Right ventricle myocardium inferior (tissue), 1 donor: Measurements from ENCODE around the gene FBXL19. TPM values are rescaled to one million over a fixed set of nuclear protein-coding genes. Genes with fewer than 3 reads are reported as not detected.

ENCODE experiments used
- ATAC-seq: fragments of 200-7000 bp; cut with Tn5 transposase; one replicate; pipeline ENCODE4 v1.9.1; 2020; ENCODE audit warnings: mild to moderate bottlenecking, moderate library complexity
- DNase-seq: peaks from one replicate; pipeline ENCODE4 v3.0.0; 2021; ENCODE audit errors: missing footprints
- intact Hi-C: fragments of 100-400 bp; cut with DNase I; formaldehyde crosslinking; loops from one replicate; pipeline ENCODE4 v1.11.0; 2022
- total RNA-seq: library from RNA; stranded (reverse); fragmentation: NEBNext Ultra II Directional; extraction: Animal tissue kit (Norgen Biotek cat#: 25700); gene quantifications from one replicate; pipeline ENCODE4 v1.2.1, GENCODE V29; 2021
- donor health status: DM: no; HTN: yes; CAD: no; lungs with severe emphysema.

FBXL19 gene
- total RNA-seq, 1 donor from 2014 or later = 6.3 TPM

GRCh38 chr16:30893417-30893743, 30.0 kb upstream of the FBXL19 start:
- ATAC-seq = no peak
- intact Hi-C loops = loop anchor here (10.0 kb wide), 1 partner anchor 1089 kb away; the partner anchor contains the start of gene MAZ
- DNase-seq = no peak

GRCh38 chr16:30893744-30894539, 29.4 kb upstream of the FBXL19 start, which contains the start of gene BCL7C:
Gene BCL7C (minus strand): TSS chr16:30894077. CDS start chr16:30893944, 133 bp downstream.
- intact Hi-C loops = loop anchor here (2.0 to 10.0 kb wide), 2 partner anchors 19 to 1089 kb away; partner anchors contain the start of gene MAZ
- peak; percentile 88 for ATAC-seq

GRCh38 chr16:30894540-30895368, 28.6 kb upstream of the FBXL19 start:
- intact Hi-C loops = loop anchor here (2.0 to 10.0 kb wide), 2 partner anchors 20 to 1090 kb away; partner anchors contain the start of gene MAZ
- ATAC-seq (no peak), DNase-seq (no peak)

More at GRCh38 chr16:30893744-30894539, 29.4 kb upstream of the FBXL19 start, which contains the start of gene BCL7C:
- peak; percentile 97 for DNase-seq

GRCh38 chr16:30895627-30896260, 27.6 kb upstream of the FBXL19 start:
- intact Hi-C loops = loop anchor here (2.0 to 10.0 kb wide), 3 partner anchors 21 to 1091 kb away; partner anchors contain the start of genes FBXL19 and MAZ
- ATAC-seq (no peak), DNase-seq (no peak)

- ATAC-seq (peak; percentile 79), DNase-seq (peak; percentile 85)
- intact Hi-C loops = loop anchor here (2.0 to 10.0 kb wide), 2 partner anchors 26 to 1092 kb away; partner anchors contain the start of genes FBXL19 and MAZ
These were observed 27.0 kb upstream of the FBXL19 start, which contains the start of gene CTF1 for GRCh38 chr16:30896261-30896888. Gene CTF1 (plus strand): TSS chr16:30896614. CDS start chr16:30896644, 30 bp downstream.

- peak; percentile 69 for ATAC-seq
These were observed 26.3 kb upstream of the FBXL19 start for GRCh38 chr16:30896889-30897733.

GRCh38 chr16:30899794-30900193, 23.6 kb upstream of the FBXL19 start:
- DNase-seq (no peak), ATAC-seq (no peak)
- intact Hi-C loops = loop anchor here (10.0 kb wide), 1 partner anchor 1095 kb away; the partner anchor contains the start of gene MAZ

More at GRCh38 chr16:30896889-30897733, 26.3 kb upstream of the FBXL19 start:
- peak; percentile 98 for DNase-seq
- intact Hi-C loops = loop anchor here (2.0 to 10.0 kb wide), 2 partner anchors 26 to 1092 kb away; partner anchors contain the start of genes FBXL19 and MAZ

- DNase-seq (no peak), ATAC-seq (no peak)
- intact Hi-C loops = no loop called here
These were observed 22.8 kb upstream of the FBXL19 start for GRCh38 chr16:30900588-30900987.

- no peak for DNase-seq
- no peak for ATAC-seq
- intact Hi-C loops = no loop called here
These were observed 22.0 kb upstream of the FBXL19 start for GRCh38 chr16:30901201-30902028.

- DNase-seq (peak; percentile 89), ATAC-seq (peak; percentile 90)
- intact Hi-C loops = no loop called here
These were observed 21.1 kb upstream of the FBXL19 start for GRCh38 chr16:30902029-30902972.

GRCh38 chr16:30903002-30903401, 20.4 kb upstream of the FBXL19 start:
- intact Hi-C loops = loop anchor here (1.0 kb wide), 1 partner anchor 59 kb away; no protein-coding TSS in a partner anchor
- no peak for DNase-seq
- no peak for ATAC-seq

- no peak for DNase-seq
- ATAC-seq = peak; percentile 40
- intact Hi-C loops = loop anchor here (1.0 kb wide), 1 partner anchor 59 kb away; no protein-coding TSS in a partner anchor
These were observed 19.8 kb upstream of the FBXL19 start for GRCh38 chr16:30903596-30903995.

GRCh38 chr16:30904114-30904780, 19.1 kb upstream of the FBXL19 start:
- no peak for ATAC-seq
- DNase-seq = no peak
- intact Hi-C loops = no loop called here

GRCh38 chr16:30907064-30907463, 16.3 kb upstream of the FBXL19 start:
- DNase-seq (no peak), ATAC-seq (no peak)
- intact Hi-C loops = no loop called here
